OCI-LY3 (cell line): Measurements from ENCODE around the gene COPS6.

Experiments
- H2AFZ ChIP-seq: fragments of 200-600, 300-600 bp; shearing (Covaris generic); 2 replicates; pipeline ENCODE4 v1.6.0; 2014; ENCODE audit warnings: antibody characterized with exemption, low read depth, low read length
- H3K27ac ChIP-seq: fragments of 200-600, 300-600 bp; sonication (generic); 2 replicates; pipeline ENCODE4 v1.5.1; 2014; ENCODE audit warnings: mild to moderate bottlenecking, low read length, moderate library complexity, mixed read lengths
- H3K27me3 ChIP-seq: fragments of 200-600, 300-600 bp; sonication (generic); 2 replicates; pipeline ENCODE4 v1.6.1; 2014; ENCODE audit warnings: low read depth, low read length, mixed read lengths
- H3K36me3 ChIP-seq: fragments of 200-600, 300-600 bp; sonication (generic); replicated peaks from 2 replicates; pipeline ENCODE3; 2014; ENCODE audit warnings: low read depth, low read length, mixed read lengths
- H3K4me1 ChIP-seq: fragments of 300-600, 200-600 bp; sonication (generic); 2 replicates; pipeline ENCODE4 v1.6.1; 2014; ENCODE audit warnings: low read length, mixed read lengths
- H3K4me2 ChIP-seq: fragments of 200-600, 300-600 bp; sonication (generic); 2 replicates; pipeline ENCODE4 v1.6.1; 2014; ENCODE audit warnings: low read length, mixed read lengths
- H3K4me3 ChIP-seq: fragments of 300-600, 200-600 bp; sonication (generic); 2 replicates; pipeline ENCODE4 v1.5.1; 2014; ENCODE audit warnings: antibody characterized with exemption, mild to moderate bottlenecking, low read length, moderate library complexity
- H3K79me2 ChIP-seq: fragments of 300-600, 200-600 bp; shearing (Covaris generic); 2 replicates; pipeline ENCODE4 v1.6.1; 2014; ENCODE audit warnings: mild to moderate bottlenecking, low read length, mixed read lengths
- H3K9ac ChIP-seq: fragments of 300-600, 200-600 bp; shearing (Covaris generic); 2 replicates; pipeline ENCODE4 v1.6.0; 2014; ENCODE audit warnings: mild to moderate bottlenecking, low read length, moderate library complexity
- H3K9me3 ChIP-seq: fragments of 200-600, 300-600 bp; shearing (Covaris generic); 2 replicates; pipeline ENCODE4 v1.6.1; 2014; ENCODE audit warnings: low read length, mixed read lengths; ENCODE audit not compliant: insufficient read depth
- H4K20me1 ChIP-seq: fragments of 200-600, 300-600 bp; sonication (generic); 2 replicates; pipeline ENCODE4 v1.6.1; 2016; ENCODE audit warnings: low read length, mixed read lengths; ENCODE audit not compliant: insufficient read depth
- EZH2phosphoT487 ChIP-seq: fragments of 200-600 bp; shearing (Covaris generic); IDR thresholded peaks from 2 replicates; pipeline ENCODE4 v1.6.1; 2018; ENCODE audit warnings: antibody characterized with exemption, mixed run types, low read depth
- TF ChIP-seq, protein P1 (sequence below): fragments of 200-600, 300-600 bp; sonication (generic); IDR thresholded peaks from 2 replicates; pipeline ENCODE4 v1.5.1; 2014; ENCODE audit warnings: antibody characterized with exemption, low read length, low read depth

Gene COPS6

DNA sequence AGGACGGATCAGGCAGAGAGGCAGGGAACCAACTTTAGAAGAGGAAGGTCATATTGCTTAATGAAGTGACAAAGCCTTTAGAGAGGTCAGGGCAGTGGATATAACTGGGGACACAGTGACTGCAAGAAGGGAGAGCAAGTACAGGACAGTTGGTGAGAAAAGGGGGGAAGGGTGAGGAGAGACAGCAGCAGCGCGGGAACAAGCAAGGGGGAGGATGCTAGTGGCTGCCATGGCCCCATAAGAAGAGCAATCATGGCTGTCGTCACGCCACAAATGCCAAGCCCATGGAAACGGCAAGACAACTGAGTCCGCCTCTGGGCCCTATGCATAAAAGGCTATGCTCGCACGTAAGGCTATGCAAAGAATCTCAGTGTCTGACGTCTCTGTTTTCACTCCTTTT, 16.3 kb upstream of the COPS6 start:
- peaks cover 15% of the 10 kb centered on the region for H3K79me2 ChIP-seq
- peaks cover 72% of the 10 kb centered on the region for H3K36me3 ChIP-seq
- H3K4me3 ChIP-seq = no peak overlapping the region
- no peak overlapping the region for H2AFZ ChIP-seq
- H3K27ac ChIP-seq = no peak overlapping the region
- H3K9me3 ChIP-seq = peaks cover 14% of the 10 kb centered on the region; the same call in 1 of the 2 replicates
- H4K20me1 ChIP-seq = no peaks in the 10 kb centered on the region
- no peak overlapping the region for H3K9ac ChIP-seq
- no peaks in the 10 kb centered on the region for H3K27me3 ChIP-seq
- H3K4me1 ChIP-seq = no peaks in the 10 kb centered on the region
- H3K4me2 ChIP-seq = no peak overlapping the region
- no peak for TF ChIP-seq EZH2phosphoT487
- TF ChIP-seq, protein P1, sequence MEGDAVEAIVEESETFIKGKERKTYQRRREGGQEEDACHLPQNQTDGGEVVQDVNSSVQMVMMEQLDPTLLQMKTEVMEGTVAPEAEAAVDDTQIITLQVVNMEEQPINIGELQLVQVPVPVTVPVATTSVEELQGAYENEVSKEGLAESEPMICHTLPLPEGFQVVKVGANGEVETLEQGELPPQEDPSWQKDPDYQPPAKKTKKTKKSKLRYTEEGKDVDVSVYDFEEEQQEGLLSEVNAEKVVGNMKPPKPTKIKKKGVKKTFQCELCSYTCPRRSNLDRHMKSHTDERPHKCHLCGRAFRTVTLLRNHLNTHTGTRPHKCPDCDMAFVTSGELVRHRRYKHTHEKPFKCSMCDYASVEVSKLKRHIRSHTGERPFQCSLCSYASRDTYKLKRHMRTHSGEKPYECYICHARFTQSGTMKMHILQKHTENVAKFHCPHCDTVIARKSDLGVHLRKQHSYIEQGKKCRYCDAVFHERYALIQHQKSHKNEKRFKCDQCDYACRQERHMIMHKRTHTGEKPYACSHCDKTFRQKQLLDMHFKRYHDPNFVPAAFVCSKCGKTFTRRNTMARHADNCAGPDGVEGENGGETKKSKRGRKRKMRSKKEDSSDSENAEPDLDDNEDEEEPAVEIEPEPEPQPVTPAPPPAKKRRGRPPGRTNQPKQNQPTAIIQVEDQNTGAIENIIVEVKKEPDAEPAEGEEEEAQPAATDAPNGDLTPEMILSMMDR = no peak

DNA sequence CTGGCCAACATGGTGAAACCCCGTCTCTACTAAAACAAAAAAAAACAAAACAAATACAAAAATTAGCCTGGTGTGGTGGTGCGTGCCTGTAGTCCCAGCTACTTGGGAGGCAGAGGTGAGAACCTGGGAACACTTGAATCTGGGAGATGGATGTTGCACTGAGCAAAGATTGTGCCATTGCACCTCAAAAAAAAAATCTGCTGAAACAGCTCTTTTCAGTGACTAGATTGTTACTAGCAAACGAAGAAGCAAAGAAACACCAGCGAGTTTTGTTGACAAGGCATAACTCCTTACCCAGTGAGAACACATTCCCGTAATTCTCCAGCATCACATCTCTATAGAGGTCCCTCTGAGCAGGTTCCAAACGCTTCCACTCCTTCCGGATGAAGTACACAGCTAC, 13.9 kb upstream of the COPS6 start:
- peaks cover 14% of the 10 kb centered on the region; the same call in 1 of the 2 replicates for H3K9me3 ChIP-seq

DNA sequence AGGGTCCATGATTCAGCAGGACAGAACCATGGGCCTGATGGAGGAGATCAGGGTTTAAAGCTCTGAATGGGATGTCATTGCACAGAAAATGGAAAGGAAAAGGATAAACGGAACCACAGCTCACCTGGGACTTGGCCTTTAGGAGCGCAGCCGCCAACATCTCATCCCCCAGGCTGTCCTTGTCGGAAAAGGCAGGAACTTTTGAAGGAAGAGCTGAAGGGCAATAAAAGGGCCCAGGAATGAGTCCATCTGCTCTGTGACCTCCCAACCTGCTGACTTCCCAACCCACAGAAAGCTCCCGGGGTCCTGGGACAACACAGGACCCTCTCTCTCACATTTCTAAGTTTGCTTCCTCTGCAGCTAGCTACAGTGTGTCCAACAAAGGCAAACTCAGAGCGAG, 13.4 kb upstream of the COPS6 start:
- Histone ChIP-seq H3K36me3 (peaks cover 73% of the 10 kb centered on the region), H3K9me3 (peaks cover 14% of the 10 kb centered on the region; the same call in 1 of the 2 replicates), H2AFZ (no peak overlapping the region), H3K27me3 (no peaks in the 10 kb centered on the region), H3K4me2 (no peak overlapping the region), H3K4me3 (no peak overlapping the region), H3K4me1 (peaks cover 5% of the 10 kb centered on the region; the same call in 1 of the 2 replicates), H3K9ac (no peak overlapping the region), H3K27ac (no peak overlapping the region), H3K79me2 (peaks cover 45% of the 10 kb centered on the region), H4K20me1 (no peaks in the 10 kb centered on the region)
- TF ChIP-seq, protein P1 = no peak
- no peak for TF ChIP-seq EZH2phosphoT487

More for the DNA sequence above, 13.9 kb upstream of the COPS6 start:
- Histone ChIP-seq H3K79me2 (peaks cover 39% of the 10 kb centered on the region), H4K20me1 (no peaks in the 10 kb centered on the region), H3K36me3 (peaks cover 75% of the 10 kb centered on the region), H3K4me3 (no peak overlapping the region), H2AFZ (no peak overlapping the region), H3K27me3 (no peaks in the 10 kb centered on the region), H3K4me2 (no peak overlapping the region), H3K9ac (no peak overlapping the region), H3K27ac (no peak overlapping the region), H3K4me1 (no peaks in the 10 kb centered on the region)
- TF ChIP-seq, protein P1 = no peak
- no peak for TF ChIP-seq EZH2phosphoT487

DNA sequence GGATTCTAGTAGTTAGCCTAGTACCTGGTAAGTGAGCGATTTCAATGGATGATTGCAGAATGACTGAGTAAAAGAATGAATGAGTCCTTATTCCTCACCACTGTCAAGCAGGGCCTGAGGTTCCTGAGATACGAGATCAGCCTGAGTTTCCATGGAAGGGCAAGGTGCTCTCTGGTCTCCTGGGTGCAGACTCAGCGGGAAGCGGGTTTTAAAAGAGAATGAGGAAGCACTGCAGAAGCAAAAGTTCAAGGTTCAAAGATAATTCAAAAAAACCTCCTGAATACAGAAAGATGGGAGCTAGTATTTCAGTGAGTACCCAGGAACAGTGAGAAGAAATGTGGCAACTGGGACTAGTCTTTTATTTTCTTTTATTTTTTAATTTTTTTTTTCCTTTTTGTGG, 11.6 kb upstream of the COPS6 start:
- H3K9me3 ChIP-seq = no peaks in the 10 kb centered on the region
- no peak overlapping the region for H2AFZ ChIP-seq
- H3K27me3 ChIP-seq = no peaks in the 10 kb centered on the region
- H4K20me1 ChIP-seq = no peaks in the 10 kb centered on the region
- no peak overlapping the region for H3K4me3 ChIP-seq
- peaks cover 55% of the 10 kb centered on the region for H3K36me3 ChIP-seq
- TF ChIP-seq, protein P1 = no peak
- no peak for TF ChIP-seq EZH2phosphoT487
- H3K4me2 ChIP-seq = no peak overlapping the region
- H3K9ac ChIP-seq = no peak overlapping the region
- H3K79me2 ChIP-seq = peaks cover 53% of the 10 kb centered on the region
- H3K27ac ChIP-seq = no peak overlapping the region
- peaks cover 7% of the 10 kb centered on the region; the same call in 1 of the 2 replicates for H3K4me1 ChIP-seq
